Trophoblast cell (in vitro differentiated cells and primary cell): ENCODE data around the gene HSPA1A.
"Not testable (repeated sequence)": the region's sequence is repeated elsewhere in the genome, so short reads cannot be mapped to it uniquely, and the experiment has no call there.

Experiments used
- DNase-seq, 2 donors: peaks; one replicate each; pipeline ENCODE4 v3.0.0-alpha.2; 2016
- H2AFZ ChIP-seq: 2 replicates; pipeline ENCODE4 v1.6.1; 2013; ENCODE audit warnings: low read length, moderate library complexity, mild to moderate bottlenecking; ENCODE audit not compliant: insufficient read depth, poor library complexity
- H2AK5ac ChIP-seq: 2 replicates; pipeline ENCODE4 v1.6.1; 2013; ENCODE audit warnings: mild to moderate bottlenecking, low read length
- H2BK120ac ChIP-seq: 2 replicates; pipeline ENCODE4 v1.6.1; 2013; ENCODE audit warnings: low read length, mild to moderate bottlenecking, moderate library complexity; ENCODE audit not compliant: insufficient read depth, poor library complexity
- H2BK12ac ChIP-seq: 2 replicates; pipeline ENCODE4 v1.6.1; 2013; ENCODE audit warnings: mild to moderate bottlenecking, low read length, moderate library complexity
- H2BK5ac ChIP-seq: 2 replicates; pipeline ENCODE4 v1.6.1; 2013; ENCODE audit warnings: low read length, low read depth, moderate library complexity, mild to moderate bottlenecking; ENCODE audit not compliant: poor library complexity
- H3K14ac ChIP-seq: 2 replicates; pipeline ENCODE4 v1.6.1; 2013; ENCODE audit warnings: mild to moderate bottlenecking, low read length
- H3K18ac ChIP-seq: 2 replicates; pipeline ENCODE4 v1.6.1; 2013; ENCODE audit warnings: mild to moderate bottlenecking, low read length
- H3K23ac ChIP-seq: 2 replicates; pipeline ENCODE4 v1.6.1; 2013; ENCODE audit warnings: low read length
- H3K27ac ChIP-seq: 2 replicates; pipeline ENCODE4 v1.5.1; 2013; ENCODE audit warnings: low read depth, mild to moderate bottlenecking, inconsistent platforms, low read length, moderate library complexity
- H3K27me3 ChIP-seq: 2 replicates; pipeline ENCODE4 v1.6.1; 2013; ENCODE audit warnings: inconsistent platforms, mild to moderate bottlenecking, low read length, moderate library complexity; ENCODE audit not compliant: insufficient read depth
- H3K36me3 ChIP-seq, 2 experiments: 1 replicate in 1 of 2; 2 replicates in 1 of 2; pipeline ENCODE4 v1.6.1; 2013; ENCODE audit warnings: low read length in 2 of 2, mild to moderate bottlenecking in 2 of 2, moderate library complexity in 1 of 2; ENCODE audit not compliant: insufficient read depth in 2 of 2, control insufficient read depth in 1 of 2
- H3K4ac ChIP-seq: 2 replicates; pipeline ENCODE4 v1.6.1; 2013; ENCODE audit warnings: low read depth, mild to moderate bottlenecking, low read length, moderate library complexity
- H3K4me1 ChIP-seq, 2 experiments: 1 replicate in 1 of 2; 2 replicates in 1 of 2; pipeline ENCODE4 v1.6.1; 2013; ENCODE audit warnings: low read length in 2 of 2, mild to moderate bottlenecking in 2 of 2, moderate library complexity in 1 of 2; ENCODE audit not compliant: insufficient read depth in 2 of 2, control insufficient read depth in 1 of 2
- H3K4me2 ChIP-seq: 2 replicates; pipeline ENCODE4 v1.6.1; 2013; ENCODE audit warnings: inconsistent platforms, mild to moderate bottlenecking, low read length, moderate library complexity
- H3K4me3 ChIP-seq: 2 replicates; pipeline ENCODE4 v1.5.1; 2013; ENCODE audit warnings: mild to moderate bottlenecking, low read depth, low read length, inconsistent platforms
- H3K79me1 ChIP-seq: one replicate; pipeline ENCODE4 v1.6.1; 2013; ENCODE audit warnings: low read length
- H3K79me2 ChIP-seq: 2 replicates; pipeline ENCODE4 v1.6.1; 2013; ENCODE audit warnings: low read length, mild to moderate bottlenecking; ENCODE audit not compliant: control insufficient read depth, insufficient read depth, poor library complexity
- H3K9ac ChIP-seq: 2 replicates; pipeline ENCODE4 v1.6.1; 2013; ENCODE audit warnings: mild to moderate bottlenecking, low read length
- H3K9me3 ChIP-seq: 2 replicates; pipeline ENCODE4 v1.6.1; 2013; ENCODE audit warnings: low read depth, mild to moderate bottlenecking, control low read depth, inconsistent platforms, low read length; ENCODE audit not compliant: insufficient read depth
- H4K12ac ChIP-seq: 2 replicates; pipeline ENCODE4 v1.6.1; 2013; ENCODE audit warnings: low read depth, mild to moderate bottlenecking, low read length, moderate library complexity
- H4K8ac ChIP-seq: 2 replicates; pipeline ENCODE4 v1.6.1; 2013; ENCODE audit warnings: low read depth, mild to moderate bottlenecking, low read length, moderate library complexity
- H4K91ac ChIP-seq: one replicate; pipeline ENCODE4 v1.6.1; 2013; ENCODE audit warnings: low read depth, mild to moderate bottlenecking, low read length, moderate library complexity
- WGBS: extraction: QIAGEN DNeasy Blood & Tissue Kit; methylation state at CpG from one replicate; pipeline ENCODE4 v1.1.7; 2013; ENCODE audit warnings: missing lambda C conversion rate; ENCODE audit not compliant: insufficient read length, insufficient coverage; ENCODE audit errors: extremely low coverage; 5-methylcytosine and 5-hydroxymethylcytosine counted together

The HSPA1A gene

DNA sequence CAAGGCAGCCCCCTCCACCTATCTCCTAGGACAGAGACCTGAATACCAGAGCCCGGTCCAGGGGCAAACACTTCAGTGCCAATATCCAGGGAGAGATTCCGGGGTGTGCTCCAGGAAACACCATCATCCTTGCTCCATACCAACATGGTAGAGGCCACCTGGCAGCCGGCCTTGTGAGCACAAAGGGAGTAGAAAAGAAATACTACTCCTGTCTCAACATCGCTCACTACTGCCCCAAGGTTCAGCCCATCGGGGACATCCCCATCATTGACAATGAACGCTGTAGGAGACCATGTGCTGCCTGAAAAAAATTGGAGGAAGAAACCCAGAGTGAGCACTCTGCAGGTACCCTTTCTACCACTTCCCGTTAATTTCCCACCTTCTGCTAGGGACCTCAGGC, 45.8 kb downstream of the HSPA1A start:
- Histone ChIP-seq H3K14ac (no peak overlapping the region), H3K79me1 (peaks cover 8% of the 10 kb centered on the region), H4K12ac (no peak overlapping the region), H4K8ac (no peak overlapping the region), H2AFZ (no peak overlapping the region), H2BK120ac (no peak overlapping the region), H3K27ac (no peak overlapping the region), H3K4ac (no peak overlapping the region), H3K27me3 (no peaks in the 10 kb centered on the region), H2BK5ac (no peak overlapping the region), H4K91ac (no peak overlapping the region), H3K9me3 (no peaks in the 10 kb centered on the region), H3K4me1 (peaks cover 10 to 18% of the 10 kb centered on the region in 2 experiments), H3K36me3 (peaks cover 25 to 32% of the 10 kb centered on the region in 2 experiments), H3K9ac (no peak overlapping the region), H3K23ac (no peak overlapping the region), H3K18ac (no peak overlapping the region), H3K4me2 (no peak overlapping the region), H2AK5ac (no peak overlapping the region), H2BK12ac (no peak overlapping the region), H3K4me3 (no peak overlapping the region), H3K79me2 (peaks cover 6% of the 10 kb centered on the region)
- no CpG with 5 or more reads among the region's 7 CpGs for WGBS
- DNase-seq = no peak

DNA sequence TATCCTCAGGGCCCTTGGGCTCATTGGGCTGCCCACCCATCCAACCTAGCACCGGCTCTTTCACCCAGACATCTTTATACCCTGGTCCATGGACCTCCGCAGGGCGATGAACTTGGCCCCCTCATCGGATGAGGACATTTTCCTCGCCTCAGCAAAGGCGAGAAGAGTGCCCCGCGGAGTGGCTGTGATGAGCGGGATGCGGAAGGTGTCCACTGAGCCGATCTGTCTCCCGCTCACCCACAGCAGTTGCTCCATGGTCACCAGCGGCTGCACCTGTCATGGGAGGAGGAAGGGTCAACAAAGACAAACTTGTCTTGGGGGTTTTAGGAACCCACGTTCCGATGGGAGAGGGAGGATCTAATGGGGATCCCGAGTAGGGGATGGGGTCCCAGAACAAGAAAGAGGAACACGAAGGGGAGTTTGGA, 46.6 kb downstream of the HSPA1A start:
- peak overlapping the region; percentile 89 for H3K14ac ChIP-seq
- no CpG with 5 or more reads among the region's 17 CpGs for WGBS

DNA sequence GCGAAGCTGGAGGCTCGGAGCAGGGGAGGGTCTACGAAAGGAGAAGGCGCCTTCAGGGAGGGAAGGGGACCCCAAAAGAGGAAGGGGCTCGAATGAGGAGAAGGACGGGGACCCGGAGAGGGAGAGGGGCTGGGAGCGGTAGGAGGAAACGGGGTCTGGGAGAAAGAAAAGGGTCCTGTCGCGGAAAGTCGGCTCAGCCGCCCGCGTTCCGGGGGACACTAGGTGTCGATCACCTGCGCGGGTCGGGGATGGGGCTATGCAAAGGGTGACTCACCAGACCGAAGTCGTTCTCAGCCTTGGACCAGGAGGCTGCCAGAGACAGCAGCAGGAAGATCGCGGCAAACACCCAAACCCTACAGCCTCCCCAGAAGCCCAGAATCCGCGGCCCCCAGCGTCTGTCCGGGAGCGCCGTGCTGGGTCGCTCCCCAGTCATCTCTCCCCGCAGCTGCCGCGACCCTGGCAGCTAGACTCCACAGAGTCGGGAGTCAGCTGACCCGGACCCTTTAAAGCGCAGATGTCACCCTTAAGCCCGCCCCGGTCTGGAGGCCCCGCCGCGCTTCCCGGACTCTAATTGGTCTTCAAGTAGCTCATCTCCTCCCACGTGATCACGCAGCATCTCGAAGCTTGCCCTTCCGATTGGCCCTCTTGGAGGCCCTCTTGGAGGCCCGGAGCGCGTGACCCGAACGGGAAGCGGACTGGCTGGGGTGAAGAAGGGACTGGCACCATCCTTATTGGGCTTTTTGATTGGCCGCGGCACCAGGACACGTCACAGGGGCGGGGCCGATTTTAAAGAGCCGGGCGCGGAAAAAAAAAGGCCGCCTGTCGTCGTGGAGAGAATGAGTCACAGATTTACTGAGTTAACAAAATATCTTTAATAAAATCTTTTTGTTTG, 47.2 kb downstream of the HSPA1A start, which contains the start of gene NEU1:
NEU1 (minus strand) TSS at position 478 of the 892 bp plus-strand sequence; CDS start at position 433, 45 bp downstream.
- Histone ChIP-seq H3K79me2 (peaks cover 6% of the 10 kb centered on the region), H3K4me2 (peak within 1 kb of the TSS; percentile 94), H3K79me1 (peaks cover 8% of the 10 kb centered on the region), H3K4ac (peak within 1 kb of the TSS; percentile 82), H2AFZ (peak within 1 kb of the TSS; percentile 89), H2BK12ac (peak within 1 kb of the TSS; percentile 66), H3K36me3 (peaks cover 25 to 28% of the 10 kb centered on the region in 2 experiments), H4K91ac (peak within 1 kb of the TSS; percentile 59), H2BK5ac (peak within 1 kb of the TSS; percentile 85), H4K8ac (peak within 1 kb of the TSS; percentile 67), H3K4me3 (peak within 1 kb of the TSS; percentile 79), H2AK5ac (peak within 1 kb of the TSS; percentile 64), H3K18ac (peak within 1 kb of the TSS; percentile 80), H3K14ac (peak within 1 kb of the TSS; percentile 89), H3K9me3 (no peaks in the 10 kb centered on the region), H3K4me1 (peaks cover 10 to 18% of the 10 kb centered on the region in 2 experiments), H2BK120ac (peak within 1 kb of the TSS; percentile 77), H3K27me3 (no peaks in the 10 kb centered on the region), H3K23ac (no peak within 1 kb of the TSS), H4K12ac (peak within 1 kb of the TSS; percentile 71), H3K9ac (peak within 1 kb of the TSS; percentile 57), H3K27ac (peak within 1 kb of the TSS; percentile 73)
- WGBS = no CpG with 5 or more reads among the region's 64 CpGs
- DNase-seq = peak; percentile 100

More for the DNA sequence above, 46.6 kb downstream of the HSPA1A start:
- H2BK120ac ChIP-seq = peak overlapping the region; percentile 77
- H3K27me3 ChIP-seq = no peaks in the 10 kb centered on the region
- no peak overlapping the region for H3K27ac ChIP-seq
- peak overlapping the region; percentile 85 for H2BK5ac ChIP-seq
- peak overlapping the region; percentile 89 for H2AFZ ChIP-seq
- no peak overlapping the region for H3K23ac ChIP-seq
- no peak overlapping the region for H4K12ac ChIP-seq
- H3K9ac ChIP-seq = peak overlapping the region; percentile 57
- peaks cover 6% of the 10 kb centered on the region for H3K79me2 ChIP-seq
- no peaks in the 10 kb centered on the region for H3K9me3 ChIP-seq
- H3K4me3 ChIP-seq = peak overlapping the region; percentile 79
- H3K4me2 ChIP-seq = peak overlapping the region; percentile 94
- H4K8ac ChIP-seq = peak overlapping the region; percentile 67
- H3K4me1 ChIP-seq = peaks cover 10 to 18% of the 10 kb centered on the region in 2 experiments
- peak overlapping the region; percentile 80 for H3K18ac ChIP-seq
- peaks cover 8% of the 10 kb centered on the region for H3K79me1 ChIP-seq
- no peak for DNase-seq
- H4K91ac ChIP-seq = peak overlapping the region; percentile 59
- H2BK12ac ChIP-seq = no peak overlapping the region
- H3K4ac ChIP-seq = peak overlapping the region; percentile 82
- H3K36me3 ChIP-seq = peaks cover 25 to 32% of the 10 kb centered on the region in 2 experiments
- peak overlapping the region; percentile 64 for H2AK5ac ChIP-seq

DNA sequence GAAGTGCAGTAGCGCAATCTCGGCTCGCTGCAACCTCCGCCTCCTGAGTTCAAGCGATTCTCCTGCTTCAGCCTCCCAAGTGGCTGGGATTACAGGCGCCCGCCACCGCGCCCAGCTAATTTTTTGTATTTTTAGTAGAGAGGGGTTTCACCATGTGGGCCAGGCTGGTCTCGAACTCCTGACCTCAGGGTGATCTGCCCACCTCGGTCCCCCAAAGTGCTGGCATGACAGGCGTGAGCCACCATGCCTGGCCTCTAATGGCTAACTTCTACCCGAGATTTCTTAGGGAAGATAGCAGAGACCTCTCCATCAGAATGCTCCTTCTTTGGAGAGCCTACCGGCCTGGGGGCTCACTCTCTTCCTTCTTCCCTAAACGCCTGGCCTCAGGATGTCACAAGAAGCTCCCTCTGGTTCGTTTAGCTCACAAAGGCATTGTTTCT, 48.8 kb downstream of the HSPA1A start:
- not testable (repeated sequence) for H2BK120ac ChIP-seq, H3K79me1 ChIP-seq, H3K23ac ChIP-seq, H4K8ac ChIP-seq, H4K91ac ChIP-seq, DNase-seq, H3K27me3 ChIP-seq, H4K12ac ChIP-seq, H2BK5ac ChIP-seq, H2AFZ ChIP-seq, H2BK12ac ChIP-seq, H3K4ac ChIP-seq, H2AK5ac ChIP-seq, H3K18ac ChIP-seq, H3K79me2 ChIP-seq, H3K9me3 ChIP-seq, H3K4me3 ChIP-seq, H3K14ac ChIP-seq, H3K27ac ChIP-seq, H3K9ac ChIP-seq
- H3K36me3 ChIP-seq = peaks cover 16 to 20% of the 10 kb centered on the region in 2 experiments
- no CpG with 5 or more reads among the region's 16 CpGs for WGBS
- H3K4me1 ChIP-seq = peaks cover 10 to 18% of the 10 kb centered on the region in 2 experiments
- peak overlapping the region; percentile 90 for H3K4me2 ChIP-seq
